Uterus (tissue), 2 donors: ENCODE measurements around the gene DNAJC2.

ENCODE experiments used
- POLR2A ChIP-seq, 2 donors: fragments of 450-650 bp; IDR thresholded peaks; one replicate each; pipeline ENCODE4 v1.6.1; 2016; ENCODE audit warnings: antibody characterized with exemption in 2 of 2, mild to moderate bottlenecking in 1 of 2, moderate library complexity in 1 of 2
- TF ChIP-seq, protein P1 (sequence below), 4 experiments: fragments of 200-600 bp in 2 of 4; fragments of 450-650 bp in 2 of 4; sonication (generic) in 2 of 4; IDR thresholded peaks; one replicate each; pipeline ENCODE4 v1.5.1; 2016 to 2019; ENCODE audit warnings: antibody characterized with exemption in 4 of 4, mild to moderate bottlenecking in 2 of 4, moderate library complexity in 1 of 4

DNA sequence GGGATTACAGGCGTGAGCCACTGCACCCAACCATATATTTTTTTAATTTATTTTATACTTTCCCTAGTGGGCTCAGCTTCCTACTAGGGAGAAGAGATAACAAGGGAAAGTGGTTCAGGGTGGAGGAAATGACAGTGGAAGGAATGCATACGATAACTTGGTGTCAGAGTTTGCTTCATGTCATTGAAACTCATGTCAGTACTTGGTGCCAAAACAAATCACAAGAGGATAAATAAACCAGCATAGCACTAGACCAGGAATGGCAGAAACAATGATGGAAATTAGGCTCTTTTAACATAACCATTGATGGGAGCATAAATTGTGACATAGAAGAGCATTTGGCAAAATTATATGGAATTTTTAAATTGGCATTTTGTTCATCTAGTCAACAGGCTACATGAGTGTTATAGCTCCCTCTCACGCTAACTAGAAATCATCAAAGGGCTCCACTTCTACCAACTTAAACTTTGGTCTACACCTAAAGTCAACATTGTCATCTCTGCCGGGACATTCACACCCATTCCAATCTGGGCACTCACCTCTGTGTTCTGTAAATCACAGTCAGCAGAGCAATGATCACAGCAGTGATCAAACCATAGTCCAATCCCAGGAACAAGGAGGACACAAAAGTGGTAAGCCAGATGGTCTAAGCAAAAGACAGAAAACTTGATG lies 44.0 kb upstream of the DNAJC2 start:
- TF ChIP-seq, protein P1, sequence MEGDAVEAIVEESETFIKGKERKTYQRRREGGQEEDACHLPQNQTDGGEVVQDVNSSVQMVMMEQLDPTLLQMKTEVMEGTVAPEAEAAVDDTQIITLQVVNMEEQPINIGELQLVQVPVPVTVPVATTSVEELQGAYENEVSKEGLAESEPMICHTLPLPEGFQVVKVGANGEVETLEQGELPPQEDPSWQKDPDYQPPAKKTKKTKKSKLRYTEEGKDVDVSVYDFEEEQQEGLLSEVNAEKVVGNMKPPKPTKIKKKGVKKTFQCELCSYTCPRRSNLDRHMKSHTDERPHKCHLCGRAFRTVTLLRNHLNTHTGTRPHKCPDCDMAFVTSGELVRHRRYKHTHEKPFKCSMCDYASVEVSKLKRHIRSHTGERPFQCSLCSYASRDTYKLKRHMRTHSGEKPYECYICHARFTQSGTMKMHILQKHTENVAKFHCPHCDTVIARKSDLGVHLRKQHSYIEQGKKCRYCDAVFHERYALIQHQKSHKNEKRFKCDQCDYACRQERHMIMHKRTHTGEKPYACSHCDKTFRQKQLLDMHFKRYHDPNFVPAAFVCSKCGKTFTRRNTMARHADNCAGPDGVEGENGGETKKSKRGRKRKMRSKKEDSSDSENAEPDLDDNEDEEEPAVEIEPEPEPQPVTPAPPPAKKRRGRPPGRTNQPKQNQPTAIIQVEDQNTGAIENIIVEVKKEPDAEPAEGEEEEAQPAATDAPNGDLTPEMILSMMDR (IDR thresholded peaks at IDR 0.05) = no peak
- no peak for TF ChIP-seq POLR2A (IDR thresholded peaks at IDR 0.05)
